ENCODE measurements around the gene AKR1B15. TPM values are rescaled to one million over a fixed set of nuclear protein-coding genes. Genes with fewer than 3 reads are reported as not detected.

Gene AKR1B15
- total RNA-seq, 6 experiments from 2014 or later, result not detected

DNA sequence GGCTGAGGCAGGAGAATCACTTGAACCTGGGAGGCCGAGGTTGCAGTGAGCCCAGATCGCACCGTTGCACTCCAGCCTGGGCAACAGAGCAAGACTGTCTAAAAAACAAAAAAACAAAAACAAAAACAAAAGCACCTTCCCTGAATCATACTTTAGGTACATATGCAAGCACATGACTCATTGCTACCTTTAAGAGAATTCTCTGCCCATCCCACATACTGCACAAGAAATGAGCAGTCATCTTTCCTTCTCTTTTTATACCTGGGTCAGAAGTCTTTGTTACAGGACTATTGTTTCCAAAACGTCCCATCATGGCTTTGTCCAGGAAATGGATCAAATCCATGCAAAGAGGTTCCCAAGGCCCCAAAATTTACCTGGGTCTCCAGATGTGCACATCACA, 43.1 kb upstream of the AKR1B15 start:
- TF ChIP-seq, protein P1, sequence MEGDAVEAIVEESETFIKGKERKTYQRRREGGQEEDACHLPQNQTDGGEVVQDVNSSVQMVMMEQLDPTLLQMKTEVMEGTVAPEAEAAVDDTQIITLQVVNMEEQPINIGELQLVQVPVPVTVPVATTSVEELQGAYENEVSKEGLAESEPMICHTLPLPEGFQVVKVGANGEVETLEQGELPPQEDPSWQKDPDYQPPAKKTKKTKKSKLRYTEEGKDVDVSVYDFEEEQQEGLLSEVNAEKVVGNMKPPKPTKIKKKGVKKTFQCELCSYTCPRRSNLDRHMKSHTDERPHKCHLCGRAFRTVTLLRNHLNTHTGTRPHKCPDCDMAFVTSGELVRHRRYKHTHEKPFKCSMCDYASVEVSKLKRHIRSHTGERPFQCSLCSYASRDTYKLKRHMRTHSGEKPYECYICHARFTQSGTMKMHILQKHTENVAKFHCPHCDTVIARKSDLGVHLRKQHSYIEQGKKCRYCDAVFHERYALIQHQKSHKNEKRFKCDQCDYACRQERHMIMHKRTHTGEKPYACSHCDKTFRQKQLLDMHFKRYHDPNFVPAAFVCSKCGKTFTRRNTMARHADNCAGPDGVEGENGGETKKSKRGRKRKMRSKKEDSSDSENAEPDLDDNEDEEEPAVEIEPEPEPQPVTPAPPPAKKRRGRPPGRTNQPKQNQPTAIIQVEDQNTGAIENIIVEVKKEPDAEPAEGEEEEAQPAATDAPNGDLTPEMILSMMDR (IDR thresholded peaks at IDR 0.05), result no peak
- H3K36me3 Mint-ChIP-seq (ENCODE audit: low read depth), result no peaks in the 10 kb centered on the region
- H3K4me1 Mint-ChIP-seq (ENCODE audit: low read depth), result peaks cover 19% of the 10 kb centered on the region
- no peak overlapping the region for H3K27ac Mint-ChIP-seq
- peaks cover 2% of the 10 kb centered on the region for H3K27me3 Mint-ChIP-seq (ENCODE audit: insufficient read depth)
- H3K9me3 Mint-ChIP-seq, result no peaks in the 10 kb centered on the region
- no peak for DNase-seq
- no peak overlapping the region for H3K4me3 Mint-ChIP-seq

DNA sequence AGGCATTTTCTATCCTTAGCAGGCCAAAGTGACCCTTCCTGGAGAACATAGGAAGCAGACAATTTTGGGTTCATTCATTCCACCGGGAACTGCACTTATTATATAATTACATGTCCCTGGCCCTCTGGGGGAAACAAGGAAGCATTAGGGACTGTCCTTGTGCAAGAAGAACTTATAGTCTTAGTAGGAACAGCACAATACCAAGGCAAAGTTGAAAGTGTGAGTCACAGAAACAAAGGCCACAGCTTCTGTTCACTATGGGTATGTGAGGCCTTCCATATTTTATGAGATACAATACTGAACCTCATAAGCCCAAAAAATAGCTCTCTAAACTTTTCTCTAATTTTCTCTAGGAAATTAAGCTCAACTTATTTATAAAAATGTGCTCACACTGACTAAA, 39.9 kb upstream of the AKR1B15 start:
- Mint-ChIP-seq H3K27me3 (ENCODE audit: insufficient read depth) (peaks cover 2% of the 10 kb centered on the region), H3K4me1 (ENCODE audit: low read depth) (peaks cover 16% of the 10 kb centered on the region), H3K4me3 (no peak overlapping the region), H3K27ac (no peak overlapping the region), H3K36me3 (ENCODE audit: low read depth) (no peaks in the 10 kb centered on the region), H3K9me3 (no peaks in the 10 kb centered on the region)
- DNase-seq, result no peak
- TF ChIP-seq, protein P1 (IDR thresholded peaks at IDR 0.05), result no peak

DNA sequence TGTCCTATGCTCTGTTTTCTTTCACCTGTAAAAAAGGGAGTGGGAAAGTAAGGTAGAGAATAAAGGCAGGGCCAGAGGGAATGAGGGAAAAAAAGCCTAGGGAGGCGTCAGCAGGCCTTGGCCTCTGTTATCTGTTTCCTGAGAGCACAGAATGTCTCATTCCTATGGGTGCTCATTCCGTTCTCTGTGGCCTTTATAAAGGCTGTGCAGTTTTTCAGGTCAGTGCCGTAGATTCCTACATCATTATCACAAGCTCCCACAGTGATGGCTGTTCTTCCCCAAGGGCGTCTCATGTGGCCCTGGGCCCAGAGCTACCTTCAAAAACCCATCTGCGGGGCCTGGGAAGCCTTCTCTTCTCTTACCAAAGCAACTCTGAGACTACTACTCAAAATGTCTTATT, 38.3 kb upstream of the AKR1B15 start:
- DNase-seq, result no peak
- Mint-ChIP-seq H3K4me1 (ENCODE audit: low read depth) (peaks cover 24% of the 10 kb centered on the region), H3K9me3 (no peaks in the 10 kb centered on the region), H3K27ac (no peak overlapping the region), H3K4me3 (no peak overlapping the region), H3K27me3 (ENCODE audit: insufficient read depth) (peaks cover 2% of the 10 kb centered on the region), H3K36me3 (ENCODE audit: low read depth) (no peaks in the 10 kb centered on the region)
- TF ChIP-seq, protein P1 (IDR thresholded peaks at IDR 0.05), result no peak

DNA sequence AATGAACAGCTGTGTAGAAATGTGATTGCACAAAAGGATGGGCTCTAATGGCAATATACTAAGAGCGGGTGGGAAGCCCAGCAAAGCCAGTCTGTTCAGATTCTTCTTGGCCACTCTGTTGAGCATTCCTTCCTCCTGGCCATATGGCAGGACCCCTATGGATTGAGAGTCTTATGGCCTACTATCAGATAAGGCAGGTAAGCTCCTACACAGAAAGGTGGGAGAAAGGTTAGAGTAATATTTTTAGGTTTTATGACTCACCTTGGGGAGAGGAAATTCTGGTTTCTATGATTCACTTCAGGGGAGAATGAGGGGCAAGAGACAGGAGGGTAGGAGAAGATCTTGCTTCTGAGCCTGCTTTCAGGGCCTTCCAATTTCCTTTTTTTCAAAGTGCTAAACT, 36.6 kb upstream of the AKR1B15 start:
- Mint-ChIP-seq H3K27me3 (ENCODE audit: insufficient read depth) (peaks cover 2% of the 10 kb centered on the region), H3K27ac (no peak overlapping the region), H3K9me3 (no peaks in the 10 kb centered on the region), H3K4me3 (no peak overlapping the region), H3K36me3 (ENCODE audit: low read depth) (no peaks in the 10 kb centered on the region), H3K4me1 (ENCODE audit: low read depth) (peaks cover 40% of the 10 kb centered on the region)
- DNase-seq, result no peak
- TF ChIP-seq, protein P1 (IDR thresholded peaks at IDR 0.05), result no peak

DNA sequence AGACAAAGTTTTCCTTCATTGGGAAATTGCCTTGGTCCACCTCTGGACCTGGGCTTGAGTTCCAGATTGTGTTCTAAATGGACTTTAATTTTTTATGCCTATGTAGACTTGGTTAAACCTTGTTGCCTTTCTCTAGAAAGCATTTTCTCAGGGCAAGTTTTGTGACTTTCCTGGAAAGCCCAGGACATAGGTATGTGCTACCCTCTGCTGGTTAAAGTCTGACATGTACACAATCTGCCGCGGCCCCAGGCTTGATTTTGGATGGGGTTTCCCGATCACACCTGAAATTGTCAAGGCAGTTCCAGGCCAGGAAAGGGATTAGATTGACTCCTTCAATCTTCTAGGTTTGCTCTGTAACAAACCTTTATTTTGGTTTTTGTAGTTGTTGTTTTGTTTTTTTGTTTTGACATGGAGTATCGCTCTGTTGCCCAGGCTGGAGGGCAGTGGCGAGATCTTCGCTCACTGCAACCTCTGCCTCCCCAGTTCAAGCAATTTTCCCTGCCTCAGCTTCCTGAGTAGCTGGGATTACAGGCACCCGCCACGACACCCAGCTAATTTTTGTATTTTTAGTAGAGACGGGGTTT, 35.6 kb upstream of the AKR1B15 start:
- TF ChIP-seq, protein P1 (IDR thresholded peaks at IDR 0.05), result peak; percentile 90
- Mint-ChIP-seq H3K36me3 (ENCODE audit: low read depth) (no peaks in the 10 kb centered on the region), H3K27ac (no peak overlapping the region), H3K9me3 (no peaks in the 10 kb centered on the region), H3K27me3 (ENCODE audit: insufficient read depth) (no peaks in the 10 kb centered on the region; the same call in none of the 2 replicates), H3K4me1 (ENCODE audit: low read depth) (peaks cover 40% of the 10 kb centered on the region), H3K4me3 (no peak overlapping the region)
- peak; percentile 39 for DNase-seq

Data from HFFc6 (cell line).